Measurements from ENCODE around the gene BCORL1. TPM values are rescaled to one million over a fixed set of nuclear protein-coding genes. Genes with fewer than 3 reads are reported as not detected.

BCORL1 gene
- total RNA-seq, 1 donor from 2014 or later: 15.0 TPM

DNA sequence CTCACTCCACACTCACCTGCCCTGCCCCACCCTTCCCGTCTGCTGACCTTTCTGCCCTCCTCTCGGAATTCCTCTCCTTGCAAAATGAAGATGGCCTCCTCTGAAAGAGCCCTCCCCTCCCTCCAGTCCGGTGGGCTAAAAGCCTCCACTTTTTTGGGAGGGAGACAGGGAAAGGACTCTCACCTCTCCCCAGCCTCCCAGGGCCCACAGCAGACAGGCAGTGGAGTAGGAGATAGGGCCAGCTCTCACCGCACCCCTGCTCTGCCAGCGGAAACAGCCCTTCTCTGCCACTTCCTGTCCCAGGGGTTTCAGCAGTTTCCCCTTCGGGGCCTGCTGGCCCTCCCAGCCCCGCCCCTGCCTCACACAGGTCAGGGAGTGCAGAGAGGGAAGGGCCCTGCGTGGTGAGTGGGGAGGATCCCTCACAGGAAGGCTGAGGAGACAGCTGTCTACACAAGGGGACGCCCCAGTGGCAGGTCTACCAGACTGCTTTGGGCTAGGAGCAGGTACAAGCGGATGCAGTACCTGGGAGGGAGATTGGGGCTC is 109.6 kb downstream of the BCORL1 start:
- no peaks in the 10 kb centered on the region for H3K36me3 ChIP-seq
- DNase-seq (peak; percentile 80), ATAC-seq (peak; percentile 92)
- H3K27ac ChIP-seq: peak overlapping the region; percentile 58
- intact Hi-C loops (cut with DNase I): no loop called here
- no peak overlapping the region for H3K4me3 ChIP-seq
- TF ChIP-seq, protein P1, sequence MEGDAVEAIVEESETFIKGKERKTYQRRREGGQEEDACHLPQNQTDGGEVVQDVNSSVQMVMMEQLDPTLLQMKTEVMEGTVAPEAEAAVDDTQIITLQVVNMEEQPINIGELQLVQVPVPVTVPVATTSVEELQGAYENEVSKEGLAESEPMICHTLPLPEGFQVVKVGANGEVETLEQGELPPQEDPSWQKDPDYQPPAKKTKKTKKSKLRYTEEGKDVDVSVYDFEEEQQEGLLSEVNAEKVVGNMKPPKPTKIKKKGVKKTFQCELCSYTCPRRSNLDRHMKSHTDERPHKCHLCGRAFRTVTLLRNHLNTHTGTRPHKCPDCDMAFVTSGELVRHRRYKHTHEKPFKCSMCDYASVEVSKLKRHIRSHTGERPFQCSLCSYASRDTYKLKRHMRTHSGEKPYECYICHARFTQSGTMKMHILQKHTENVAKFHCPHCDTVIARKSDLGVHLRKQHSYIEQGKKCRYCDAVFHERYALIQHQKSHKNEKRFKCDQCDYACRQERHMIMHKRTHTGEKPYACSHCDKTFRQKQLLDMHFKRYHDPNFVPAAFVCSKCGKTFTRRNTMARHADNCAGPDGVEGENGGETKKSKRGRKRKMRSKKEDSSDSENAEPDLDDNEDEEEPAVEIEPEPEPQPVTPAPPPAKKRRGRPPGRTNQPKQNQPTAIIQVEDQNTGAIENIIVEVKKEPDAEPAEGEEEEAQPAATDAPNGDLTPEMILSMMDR (IDR thresholded peaks at IDR 0.05): peak; percentile 7
- H3K27me3 ChIP-seq: no peaks in the 10 kb centered on the region
- no peaks in the 10 kb centered on the region for H3K9me3 ChIP-seq
- peaks cover 10% of the 10 kb centered on the region for H3K4me1 ChIP-seq

DNA sequence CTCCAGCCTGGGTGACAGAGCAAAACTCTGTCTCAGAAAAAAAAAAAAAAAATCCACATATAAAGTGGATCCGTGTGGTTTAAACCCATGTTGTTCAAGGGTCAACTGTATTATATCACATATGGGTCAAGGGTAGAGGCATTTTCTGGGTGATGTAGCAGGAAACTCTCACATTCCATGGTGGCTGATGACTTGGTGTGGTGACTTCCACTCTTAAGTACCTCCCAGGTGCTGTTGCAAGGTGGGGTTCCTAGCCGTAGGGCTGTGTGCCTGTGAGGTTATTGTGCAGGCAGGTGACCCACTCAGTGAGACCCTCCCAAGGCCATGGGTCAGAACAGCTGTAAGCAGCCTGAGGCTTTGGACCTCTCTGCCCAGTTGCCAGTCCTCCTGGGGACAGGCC is 110.8 kb downstream of the BCORL1 start:
- no peaks in the 10 kb centered on the region for H3K27me3 ChIP-seq
- TF ChIP-seq, protein P1 (IDR thresholded peaks at IDR 0.05): no peak
- intact Hi-C loops (cut with DNase I): no loop called here
- ATAC-seq: no peak
- DNase-seq: no peak
- H3K4me3 ChIP-seq: no peak overlapping the region
- no peaks in the 10 kb centered on the region for H3K36me3 ChIP-seq
- no peaks in the 10 kb centered on the region for H3K9me3 ChIP-seq
- H3K27ac ChIP-seq: no peak overlapping the region
- peaks cover 14% of the 10 kb centered on the region for H3K4me1 ChIP-seq

DNA sequence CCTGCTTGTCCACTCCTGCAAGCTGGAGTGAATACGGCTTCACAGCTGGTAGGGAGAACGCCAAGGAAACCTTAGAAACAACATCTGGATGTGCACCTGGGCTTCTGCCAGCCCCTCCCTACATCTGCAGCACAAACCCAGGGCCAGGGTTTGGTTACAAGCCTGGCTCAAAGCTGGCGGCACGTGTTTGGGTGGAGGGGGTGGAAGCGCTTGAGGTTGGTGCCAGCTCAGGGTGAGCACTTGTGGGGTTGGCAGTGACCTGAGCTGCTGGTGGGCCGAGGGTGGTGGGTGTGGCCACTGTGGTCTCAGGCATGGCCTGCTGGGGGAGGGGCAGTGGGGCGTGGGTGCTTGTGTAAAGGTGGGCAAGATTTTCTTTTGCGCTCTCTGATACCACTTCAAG is 112.3 kb downstream of the BCORL1 start:
- TF ChIP-seq, protein P1 (IDR thresholded peaks at IDR 0.05): no peak
- H3K27ac ChIP-seq: no peak overlapping the region

DNA sequence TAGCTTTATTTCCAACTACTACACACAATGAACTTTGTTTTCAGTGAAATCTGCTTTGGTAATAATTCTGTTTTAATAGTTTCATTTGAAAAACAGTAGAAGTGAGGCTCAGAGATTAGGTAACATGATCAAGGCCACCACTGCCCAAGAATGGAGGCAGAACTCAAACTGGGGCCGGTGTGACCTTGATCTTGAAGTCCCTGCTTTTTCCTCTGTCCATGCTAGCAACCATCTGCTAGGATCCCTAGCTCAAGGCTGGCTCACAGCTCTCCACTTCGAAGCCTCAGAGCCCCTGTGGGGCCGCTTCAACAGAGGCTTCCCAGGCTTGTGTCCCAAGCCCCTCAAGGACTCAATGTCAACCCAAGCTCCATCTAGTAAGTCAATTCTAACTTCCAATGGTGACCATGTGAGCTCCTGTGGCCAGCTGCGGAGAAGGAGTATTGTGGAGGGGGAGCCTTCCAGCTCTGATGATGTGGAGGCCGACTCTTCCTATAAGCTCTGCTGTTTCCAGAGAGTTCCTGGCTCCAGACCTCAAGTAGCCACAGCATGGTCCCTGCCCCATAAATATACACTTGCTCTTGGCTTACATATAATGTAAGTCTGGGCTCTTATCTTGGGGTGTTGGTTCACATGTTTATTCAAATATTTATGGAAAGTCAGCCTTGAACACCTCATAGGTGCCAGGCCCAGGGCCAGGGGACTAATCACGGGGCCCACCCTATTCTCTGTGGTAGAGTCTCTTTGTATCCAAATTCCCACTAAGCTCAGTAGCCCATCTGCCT is 113.0 kb downstream of the BCORL1 start:
- intact Hi-C loops (cut with DNase I): no loop called here
- DNase-seq (no peak), ATAC-seq (no peak)
- TF ChIP-seq, protein P1 (IDR thresholded peaks at IDR 0.05): no peak
- H3K27ac ChIP-seq: no peak overlapping the region
- H3K27me3 ChIP-seq: no peaks in the 10 kb centered on the region
- H3K36me3 ChIP-seq: no peaks in the 10 kb centered on the region
- H3K4me3 ChIP-seq: no peak overlapping the region
- H3K4me1 ChIP-seq: peaks cover 34% of the 10 kb centered on the region
- no peaks in the 10 kb centered on the region for H3K9me3 ChIP-seq

More for the DNA sequence above, 112.3 kb downstream of the BCORL1 start:
- no peaks in the 10 kb centered on the region for H3K9me3 ChIP-seq
- DNase-seq (no peak), ATAC-seq (no peak)
- peaks cover 27% of the 10 kb centered on the region for H3K4me1 ChIP-seq
- H3K4me3 ChIP-seq: no peak overlapping the region
- H3K36me3 ChIP-seq: no peaks in the 10 kb centered on the region
- intact Hi-C loops (cut with DNase I): no loop called here
- no peaks in the 10 kb centered on the region for H3K27me3 ChIP-seq

DNA sequence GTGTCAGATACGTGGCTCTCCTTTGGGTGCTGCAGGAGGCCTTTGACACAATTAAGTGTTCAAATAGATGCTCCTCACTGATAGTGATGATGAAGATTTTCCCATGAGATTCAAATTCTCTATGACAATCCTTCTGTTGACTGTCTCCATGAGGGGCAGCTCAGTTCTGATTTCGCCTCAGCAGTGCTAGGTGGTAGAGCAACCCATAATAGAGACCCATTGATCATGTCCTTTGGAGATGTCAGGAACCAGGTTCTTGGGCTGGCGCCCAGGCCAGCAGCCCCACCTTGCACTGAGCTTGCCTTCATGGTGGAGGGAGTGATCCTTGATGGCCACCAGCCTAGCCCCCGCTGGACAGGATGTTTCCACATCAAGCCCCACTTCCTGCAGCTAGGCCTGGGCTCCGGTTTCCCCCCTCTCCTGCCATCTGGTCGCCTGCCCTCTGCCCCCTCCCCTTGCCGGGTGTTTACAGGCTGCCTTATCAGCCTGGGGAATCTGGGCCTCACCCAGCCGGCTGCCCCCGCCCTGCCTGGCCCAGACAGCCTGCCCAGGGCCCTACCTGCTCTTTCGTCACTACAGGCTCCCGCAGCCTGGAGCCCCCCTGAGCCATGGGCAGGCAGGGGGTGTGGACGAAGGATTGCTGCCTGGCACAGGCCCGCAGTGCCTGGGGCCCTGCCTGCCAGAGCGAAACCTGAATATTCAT is 115.2 kb downstream of the BCORL1 start:
- Histone ChIP-seq H3K27ac (peak overlapping the region; percentile 51), H3K4me1 (peaks cover 25% of the 10 kb centered on the region), H3K9me3 (no peaks in the 10 kb centered on the region), H3K4me3 (no peak overlapping the region), H3K27me3 (no peaks in the 10 kb centered on the region), H3K36me3 (no peaks in the 10 kb centered on the region)
- ATAC-seq (peak; percentile 91), DNase-seq (peak; percentile 74)
- intact Hi-C loops (cut with DNase I): no loop called here
- TF ChIP-seq, protein P1 (IDR thresholded peaks at IDR 0.05): no peak

All from upper lobe of right lung (tissue), 1 donor.